Measurements from ENCODE around the gene DIAPH3.

DIAPH3 gene

DNA sequence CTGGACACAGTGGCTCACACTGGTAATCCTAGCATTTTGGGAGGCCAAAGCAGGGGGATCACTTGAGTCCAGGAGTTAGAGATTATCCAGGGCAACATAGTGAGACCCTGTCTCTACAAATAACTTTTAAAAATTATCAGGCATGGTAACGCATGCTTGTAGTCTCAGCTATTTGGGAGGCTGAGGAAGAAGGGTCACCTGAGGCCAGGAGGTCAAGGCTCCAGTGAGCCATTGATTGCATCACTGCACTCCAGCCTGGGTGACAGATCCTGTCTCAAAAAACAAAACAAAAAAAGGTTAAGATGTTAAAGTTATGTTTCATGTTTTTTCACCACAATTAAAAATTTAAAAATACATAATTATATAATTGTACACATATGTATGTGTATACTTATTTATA is 19.2 kb upstream of the DIAPH3 start:
- 81% methylated on average over 1 of the region's 1 CpG for whole genome bisulfite sequencing
- Histone ChIP-seq H3K36me3 (ENCODE audit: control insufficient read depth in 1 of 2, insufficient read depth in 2 of 2, low read depth in 1 of 2, low read length in 2 of 2) (no peaks in the 10 kb centered on the region), H2AK5ac (ENCODE audit: low read length, severe bottlenecking) (no peak overlapping the region), H3K27me3 (ENCODE audit: control insufficient read depth in 1 of 2, insufficient read depth in 1 of 2, low read length in 2 of 2) (no peaks in the 10 kb centered on the region), H2AFZ (ENCODE audit: low read depth, low read length) (no peak overlapping the region), H3K4me2 (ENCODE audit: low read length, poor library complexity, severe bottlenecking) (no peak overlapping the region), H2BK12ac (ENCODE audit: low read length in 2 of 2) (no peak overlapping the region), H3K4me1 (ENCODE audit: control insufficient read depth, insufficient read depth, low read depth, low read length) (no peaks in the 10 kb centered on the region), H3K79me1 (replicated peaks; ENCODE audit: low read length, poor library complexity, severe bottlenecking) (no peaks in the 10 kb centered on the region), H3K23ac (ENCODE audit: low read length in 2 of 2) (no peak overlapping the region), H3K9ac (ENCODE audit: low read length) (no peak overlapping the region), H2BK15ac (ENCODE audit: low read depth, poor library complexity, severe bottlenecking) (no peak overlapping the region), H3K27ac (ENCODE audit: low read length, poor library complexity, severe bottlenecking) (no peak overlapping the region), H3K18ac (ENCODE audit: low read depth in 1 of 2, low read length in 2 of 2) (no peak overlapping the region), H4K8ac (ENCODE audit: low read length) (no peak overlapping the region), H3K14ac (ENCODE audit: low read length in 2 of 2) (no peak overlapping the region), H3K4ac (ENCODE audit: low read depth in 1 of 2, low read length in 2 of 2) (no peak overlapping the region), H3K9me3 (ENCODE audit: control insufficient read depth, low read length) (no peaks in the 10 kb centered on the region), H2BK120ac (ENCODE audit: low read depth, low read length) (no peak overlapping the region), H2BK5ac (ENCODE audit: low read depth, low read length, poor library complexity, severe bottlenecking) (no peak overlapping the region), H3K4me3 (ENCODE audit: insufficient read depth in 1 of 2, low read depth in 1 of 2, low read length in 2 of 2) (no peak overlapping the region), H4K91ac (ENCODE audit: low read length) (no peak overlapping the region)
- no peak for DNase-seq

DNA sequence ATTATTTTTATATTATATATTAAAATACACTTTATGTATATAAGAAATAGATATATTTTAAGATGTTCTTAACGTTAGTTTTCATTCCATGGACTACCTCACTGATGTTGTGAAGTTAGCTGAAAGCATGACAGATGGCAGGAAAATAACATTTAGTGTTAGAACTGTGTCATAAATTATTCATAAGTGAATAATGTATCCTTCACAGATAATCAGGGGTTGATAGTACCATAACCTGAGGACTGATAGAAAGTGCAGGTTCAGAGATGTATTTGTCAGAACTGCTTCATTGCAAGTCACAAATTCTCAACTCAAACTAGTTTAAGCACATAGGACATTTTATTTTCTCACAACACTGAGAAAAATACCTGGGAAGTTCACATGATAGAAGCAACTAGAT is 14.6 kb upstream of the DIAPH3 start:
- Histone ChIP-seq H2BK15ac (ENCODE audit: low read depth, poor library complexity, severe bottlenecking) (no peak overlapping the region), H3K14ac (ENCODE audit: low read length in 2 of 2) (no peak overlapping the region), H3K4me1 (ENCODE audit: control insufficient read depth, insufficient read depth, low read depth, low read length) (no peaks in the 10 kb centered on the region), H3K23ac (ENCODE audit: low read length in 2 of 2) (no peak overlapping the region), H4K8ac (ENCODE audit: low read length) (no peak overlapping the region), H3K4me2 (ENCODE audit: low read length, poor library complexity, severe bottlenecking) (no peak overlapping the region), H3K9me3 (ENCODE audit: control insufficient read depth, low read length) (no peaks in the 10 kb centered on the region), H2BK120ac (ENCODE audit: low read depth, low read length) (no peak overlapping the region), H3K4ac (ENCODE audit: low read depth in 1 of 2, low read length in 2 of 2) (no peak overlapping the region), H3K36me3 (ENCODE audit: control insufficient read depth in 1 of 2, insufficient read depth in 2 of 2, low read depth in 1 of 2, low read length in 2 of 2) (no peaks in the 10 kb centered on the region), H2BK5ac (ENCODE audit: low read depth, low read length, poor library complexity, severe bottlenecking) (no peak overlapping the region), H3K27me3 (ENCODE audit: control insufficient read depth in 1 of 2, insufficient read depth in 1 of 2, low read length in 2 of 2) (peaks cover 0 to 4% of the 10 kb centered on the region in 2 experiments), H2BK12ac (ENCODE audit: low read length in 2 of 2) (no peak overlapping the region), H3K27ac (ENCODE audit: low read length, poor library complexity, severe bottlenecking) (no peak overlapping the region), H3K9ac (ENCODE audit: low read length) (no peak overlapping the region), H2AFZ (ENCODE audit: low read depth, low read length) (no peak overlapping the region), H3K18ac (ENCODE audit: low read depth in 1 of 2, low read length in 2 of 2) (no peak overlapping the region), H3K79me1 (replicated peaks; ENCODE audit: low read length, poor library complexity, severe bottlenecking) (no peaks in the 10 kb centered on the region), H3K4me3 (ENCODE audit: insufficient read depth in 1 of 2, low read depth in 1 of 2, low read length in 2 of 2) (no peak overlapping the region), H2AK5ac (ENCODE audit: low read length, severe bottlenecking) (no peak overlapping the region), H4K91ac (ENCODE audit: low read length) (no peak overlapping the region)
- WGBS: 100% methylated on average over 1 of the region's 1 CpG
- DNase-seq: no peak

DNA sequence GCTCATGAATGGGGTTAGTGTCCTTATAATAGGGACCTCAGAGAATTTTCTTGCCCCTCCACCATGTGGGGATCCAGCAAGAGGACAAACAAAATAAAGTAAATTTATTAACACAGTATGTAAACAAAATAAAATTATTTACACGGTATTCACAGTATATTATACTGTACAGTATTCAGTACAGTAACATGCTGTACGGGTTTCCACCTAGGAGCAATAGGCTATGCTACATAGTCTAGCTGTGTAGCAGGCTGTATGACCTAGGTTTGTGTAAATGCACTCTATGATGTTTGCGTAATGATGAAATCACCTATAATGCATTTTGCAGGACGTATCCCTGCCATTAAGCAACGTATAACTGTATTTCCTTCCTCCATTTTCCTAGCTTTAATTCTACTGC is 11.8 kb upstream of the DIAPH3 start:
- Histone ChIP-seq H3K9me3 (ENCODE audit: control insufficient read depth, low read length) (no peaks in the 10 kb centered on the region), H4K91ac (ENCODE audit: low read length) (no peak overlapping the region), H2BK15ac (ENCODE audit: low read depth, poor library complexity, severe bottlenecking) (no peak overlapping the region), H3K9ac (ENCODE audit: low read length) (no peak overlapping the region), H2AFZ (ENCODE audit: low read depth, low read length) (no peak overlapping the region), H3K4me3 (ENCODE audit: insufficient read depth in 1 of 2, low read depth in 1 of 2, low read length in 2 of 2) (no peak overlapping the region), H3K27ac (ENCODE audit: low read length, poor library complexity, severe bottlenecking) (no peak overlapping the region), H3K18ac (ENCODE audit: low read depth in 1 of 2, low read length in 2 of 2) (no peak overlapping the region), H3K23ac (ENCODE audit: low read length in 2 of 2) (no peak overlapping the region), H3K27me3 (ENCODE audit: control insufficient read depth in 1 of 2, insufficient read depth in 1 of 2, low read length in 2 of 2) (peaks cover 0 to 4% of the 10 kb centered on the region in 2 experiments), H2AK5ac (ENCODE audit: low read length, severe bottlenecking) (no peak overlapping the region), H2BK5ac (ENCODE audit: low read depth, low read length, poor library complexity, severe bottlenecking) (no peak overlapping the region), H2BK12ac (ENCODE audit: low read length in 2 of 2) (no peak overlapping the region), H3K14ac (ENCODE audit: low read length in 2 of 2) (no peak overlapping the region), H3K4me2 (ENCODE audit: low read length, poor library complexity, severe bottlenecking) (no peak overlapping the region), H3K4me1 (ENCODE audit: control insufficient read depth, insufficient read depth, low read depth, low read length) (no peaks in the 10 kb centered on the region), H3K36me3 (ENCODE audit: control insufficient read depth in 1 of 2, insufficient read depth in 2 of 2, low read depth in 1 of 2, low read length in 2 of 2) (no peaks in the 10 kb centered on the region), H3K4ac (ENCODE audit: low read depth in 1 of 2, low read length in 2 of 2) (no peak overlapping the region), H4K8ac (ENCODE audit: low read length) (no peak overlapping the region), H3K79me1 (replicated peaks; ENCODE audit: low read length, poor library complexity, severe bottlenecking) (no peaks in the 10 kb centered on the region), H2BK120ac (ENCODE audit: low read depth, low read length) (no peak overlapping the region)
- WGBS: 90% methylated on average over 3 of the region's 5 CpGs
- no peak for DNase-seq

DNA sequence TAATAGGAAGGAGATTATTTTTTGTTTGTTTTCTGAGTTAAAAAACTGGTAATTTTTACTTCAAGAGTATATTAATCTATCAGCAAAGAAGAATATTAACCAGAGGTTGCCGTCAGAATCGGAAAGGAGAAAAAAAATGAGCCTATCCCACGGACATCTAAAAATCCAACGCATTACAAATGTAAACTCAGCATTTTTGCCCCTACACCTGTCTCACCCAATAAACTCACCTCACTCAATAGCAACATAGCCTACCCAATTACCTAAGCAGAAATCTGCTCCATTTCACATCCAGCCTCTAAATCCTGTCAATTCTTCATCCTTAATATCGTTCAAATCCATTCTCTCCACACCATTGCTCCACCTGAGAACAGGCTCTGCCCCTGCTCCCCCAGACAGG is 10.4 kb upstream of the DIAPH3 start:
- Histone ChIP-seq H2BK120ac (ENCODE audit: low read depth, low read length) (no peak overlapping the region), H3K14ac (ENCODE audit: low read length in 2 of 2) (no peak overlapping the region), H3K27me3 (ENCODE audit: control insufficient read depth in 1 of 2, insufficient read depth in 1 of 2, low read length in 2 of 2) (peaks cover 0 to 4% of the 10 kb centered on the region in 2 experiments), H2AK5ac (ENCODE audit: low read length, severe bottlenecking) (no peak overlapping the region), H3K4me1 (ENCODE audit: control insufficient read depth, insufficient read depth, low read depth, low read length) (no peaks in the 10 kb centered on the region), H2BK12ac (ENCODE audit: low read length in 2 of 2) (no peak overlapping the region), H3K9me3 (ENCODE audit: control insufficient read depth, low read length) (no peaks in the 10 kb centered on the region), H3K36me3 (ENCODE audit: control insufficient read depth in 1 of 2, insufficient read depth in 2 of 2, low read depth in 1 of 2, low read length in 2 of 2) (no peaks in the 10 kb centered on the region), H3K27ac (ENCODE audit: low read length, poor library complexity, severe bottlenecking) (no peak overlapping the region), H3K4ac (ENCODE audit: low read depth in 1 of 2, low read length in 2 of 2) (no peak overlapping the region), H3K18ac (ENCODE audit: low read depth in 1 of 2, low read length in 2 of 2) (no peak overlapping the region), H3K23ac (ENCODE audit: low read length in 2 of 2) (no peak overlapping the region), H3K9ac (ENCODE audit: low read length) (no peak overlapping the region), H2BK15ac (ENCODE audit: low read depth, poor library complexity, severe bottlenecking) (no peak overlapping the region), H4K91ac (ENCODE audit: low read length) (no peak overlapping the region), H3K4me2 (ENCODE audit: low read length, poor library complexity, severe bottlenecking) (no peak overlapping the region), H4K8ac (ENCODE audit: low read length) (no peak overlapping the region), H2AFZ (ENCODE audit: low read depth, low read length) (no peak overlapping the region), H2BK5ac (ENCODE audit: low read depth, low read length, poor library complexity, severe bottlenecking) (no peak overlapping the region), H3K4me3 (ENCODE audit: insufficient read depth in 1 of 2, low read depth in 1 of 2, low read length in 2 of 2) (no peak overlapping the region), H3K79me1 (replicated peaks; ENCODE audit: low read length, poor library complexity, severe bottlenecking) (no peaks in the 10 kb centered on the region)
- 88% methylated on average over 5 of the region's 5 CpGs for WGBS
- no peak for DNase-seq

Measured in mesenchymal stem cell (in vitro differentiated cells and primary cell).